Measurements from ENCODE around the gene MIB2. TPM values are rescaled to one million over a fixed set of nuclear protein-coding genes. Genes with fewer than 3 reads are reported as not detected.

Gene MIB2
- total RNA-seq, 1 donor from 2014 or later: 135 TPM

- no peak for DNase-seq (ENCODE audit: low spot score)
Observed at GRCh38 chr1:1598051-1598719, 17.1 kb upstream of the MIB2 start.

- no peak for DNase-seq (ENCODE audit: low spot score)
Observed at GRCh38 chr1:1598720-1599029, 16.6 kb upstream of the MIB2 start.

GRCh38 chr1:1599030-1599934 lies 16.0 kb upstream of the MIB2 start:
- DNase-seq (ENCODE audit: low spot score): no peak

DNA sequence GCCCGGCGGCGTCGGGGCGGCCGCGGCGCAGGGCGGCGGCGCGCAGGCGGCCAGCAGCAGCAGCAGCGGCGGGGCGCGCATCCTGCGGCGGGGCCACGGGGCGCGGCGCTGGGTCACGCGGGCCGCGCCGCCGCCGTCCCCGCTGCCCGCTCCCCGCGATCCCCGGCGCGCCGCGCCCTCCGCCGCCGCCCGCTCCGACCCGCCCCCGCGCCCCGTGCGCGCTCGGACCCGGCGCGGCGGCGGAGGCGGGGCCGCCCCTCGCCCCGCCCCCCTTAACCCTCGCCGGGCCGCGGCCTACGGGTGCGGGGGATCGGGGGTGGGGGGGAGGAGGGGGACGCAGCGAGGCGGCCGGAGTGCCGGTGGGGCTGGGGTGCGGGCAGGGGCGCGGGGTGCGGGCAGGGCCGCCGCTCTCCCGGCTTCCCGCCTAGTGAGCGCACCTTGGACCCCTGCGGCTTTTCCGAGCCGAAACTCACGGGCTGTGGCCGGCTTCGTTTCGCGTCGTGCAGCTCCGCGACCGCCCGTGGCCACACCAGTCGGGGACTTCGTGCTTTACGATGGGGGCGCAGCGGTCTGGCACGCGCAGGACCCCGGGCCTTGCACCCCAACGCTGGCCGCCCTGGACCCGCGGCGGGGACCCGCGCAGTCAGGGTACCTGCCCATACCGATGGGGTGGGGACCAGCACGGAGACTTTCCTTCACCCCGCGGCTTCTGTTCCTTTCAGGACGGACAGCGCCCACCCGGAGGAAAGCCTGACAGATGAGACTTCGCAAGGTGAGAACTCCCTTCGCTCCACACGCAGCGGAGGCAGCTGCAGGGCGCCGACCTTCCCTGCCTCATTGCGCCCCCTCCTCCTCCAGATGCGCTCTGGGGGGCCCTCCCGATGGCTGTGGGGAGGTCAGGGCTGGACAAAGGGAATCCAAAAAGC lies 15.1 kb upstream of the MIB2 start, which contains the start of gene FNDC10:
Gene FNDC10, minus strand, starts transcription at position 201 of the 926 bp plus-strand sequence. Its CDS starts 120 bp downstream, at position 81.
- DNase-seq (ENCODE audit: low spot score): no peak

DNA sequence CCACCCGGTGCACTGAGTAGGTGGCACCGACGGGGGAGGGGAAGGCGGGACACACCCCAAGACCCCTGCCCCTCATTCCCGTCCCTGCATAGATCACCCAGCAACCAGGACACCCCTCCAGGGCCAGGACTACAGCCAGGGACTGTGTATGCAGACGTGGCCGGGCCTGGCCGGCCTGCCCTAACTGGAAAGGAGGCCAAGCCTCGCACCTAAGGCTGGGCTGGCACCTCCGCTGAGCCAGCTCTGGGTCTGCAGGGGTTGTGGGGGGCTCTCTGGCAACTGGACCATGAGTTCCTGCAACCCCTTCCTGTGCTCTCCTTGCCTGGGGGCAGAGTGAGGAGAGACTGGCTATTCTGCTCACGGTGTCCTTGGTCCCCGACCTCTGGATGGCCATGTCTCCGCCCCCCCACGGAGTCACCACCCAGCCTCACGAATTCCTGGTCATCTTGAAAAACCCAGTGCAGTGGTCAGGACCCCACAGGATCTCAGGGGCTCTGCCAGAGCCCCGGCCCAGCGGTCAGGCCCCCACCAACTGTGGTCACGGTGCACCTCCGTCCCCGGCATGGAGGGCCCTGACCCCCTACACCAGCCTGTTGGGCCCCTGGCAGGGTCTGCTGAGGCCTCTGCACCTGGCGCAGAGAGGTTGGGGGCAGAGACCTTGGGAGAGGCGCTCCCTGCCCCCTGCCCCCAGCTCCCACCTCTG lies 14.3 kb upstream of the MIB2 start:
- DNase-seq (ENCODE audit: low spot score): no peak

- no peak for DNase-seq (ENCODE audit: low spot score)
Observed at GRCh38 chr1:1601564-1602303, 13.6 kb upstream of the MIB2 start.

- no peak for DNase-seq (ENCODE audit: low spot score)
Observed at GRCh38 chr1:1602304-1602967, 12.9 kb upstream of the MIB2 start.

DNA sequence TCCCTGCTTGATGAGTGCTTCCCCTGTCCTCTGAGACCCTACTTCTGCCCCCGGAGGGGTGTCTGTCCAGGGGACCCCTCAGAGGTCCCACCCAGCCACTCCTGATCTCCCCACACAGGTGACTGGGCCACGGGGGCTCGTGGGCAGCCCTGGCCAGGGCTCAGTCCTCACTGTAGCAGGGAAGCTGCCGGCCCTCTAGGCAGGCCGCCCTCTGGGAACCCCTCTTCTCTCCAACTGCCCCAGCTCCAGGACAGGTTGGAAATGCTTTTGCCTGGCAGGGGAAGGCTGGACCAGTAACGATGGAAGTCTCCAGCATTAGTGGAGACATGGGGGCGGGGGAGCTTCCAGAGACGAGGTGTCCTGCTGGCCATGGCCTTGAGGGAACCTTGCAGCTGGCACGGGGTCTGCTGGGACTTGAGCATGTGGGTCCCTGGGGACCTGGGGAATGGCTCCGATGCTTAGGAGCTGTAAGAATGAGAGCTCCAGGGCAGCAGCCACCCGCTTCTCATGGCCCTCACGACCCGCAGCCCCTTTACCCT lies 12.3 kb upstream of the MIB2 start:
- DNase-seq (ENCODE audit: low spot score): no peak

DNA sequence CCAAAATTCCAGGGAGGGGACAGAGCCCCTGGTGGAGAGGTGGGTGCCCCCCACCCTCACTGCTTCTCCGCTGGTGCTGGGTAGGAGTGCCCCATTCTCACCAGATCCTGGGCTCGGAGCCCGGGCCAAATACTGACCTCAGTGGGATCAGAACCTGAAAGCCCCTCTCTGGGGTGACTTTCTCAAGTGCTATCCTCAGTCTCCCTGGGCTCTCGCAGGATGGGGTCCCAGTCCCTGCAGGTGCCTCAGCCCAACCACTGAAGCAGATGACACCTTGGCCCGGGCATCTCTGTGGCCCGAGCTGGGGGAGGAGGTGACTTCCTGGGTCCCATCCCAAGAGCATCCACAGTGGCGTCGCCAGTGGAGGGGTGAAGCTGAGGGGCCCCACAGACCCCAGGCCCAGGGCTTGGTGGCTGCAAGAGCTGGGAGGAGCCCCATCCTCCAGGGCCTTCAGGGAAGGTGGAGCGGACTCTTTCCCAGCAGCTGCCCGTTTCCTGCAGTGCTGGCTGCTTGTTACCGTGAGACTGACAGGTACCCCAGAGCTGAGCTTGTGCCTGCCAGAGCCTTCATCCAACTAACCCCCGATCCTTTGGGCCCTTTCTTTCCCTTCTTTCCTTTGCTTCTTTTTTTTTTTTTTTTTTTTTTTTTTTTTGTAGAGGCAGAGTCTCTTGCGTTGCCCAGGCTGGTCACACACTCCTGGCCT lies 11.5 kb upstream of the MIB2 start:
- no peak for DNase-seq (ENCODE audit: low spot score)

GRCh38 chr1:1604374-1605033 lies 10.8 kb upstream of the MIB2 start:
- DNase-seq (ENCODE audit: low spot score): no peak

DNA sequence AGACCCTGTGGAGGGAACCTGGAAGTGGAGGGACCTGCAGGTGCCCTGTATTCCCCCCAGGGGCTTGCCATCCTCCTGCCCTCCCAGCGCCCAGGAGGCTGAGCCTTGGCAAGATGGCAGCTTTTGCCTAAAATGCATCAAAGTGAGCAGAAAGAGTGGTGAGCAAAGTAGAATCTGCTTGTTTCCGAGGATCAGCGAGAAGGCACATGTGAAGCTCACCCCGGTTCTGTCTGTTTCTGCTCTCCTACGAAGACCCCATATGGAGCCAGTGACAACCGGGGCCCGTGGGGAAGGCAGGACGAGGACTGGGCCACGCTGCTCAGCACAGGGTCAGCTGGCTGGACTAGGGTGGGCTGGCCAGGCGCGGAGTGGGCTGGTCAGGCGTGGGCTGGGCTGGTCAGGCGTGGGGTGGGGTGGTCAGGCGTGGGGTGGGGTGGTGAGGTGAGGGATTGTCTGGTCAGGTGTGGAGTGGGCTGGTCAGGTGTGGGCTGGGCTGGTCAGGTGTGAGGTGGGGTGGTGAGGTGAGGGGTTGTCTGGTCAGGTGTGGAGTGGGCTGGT lies 10.2 kb upstream of the MIB2 start:
- no peak for DNase-seq (ENCODE audit: low spot score)

DNA sequence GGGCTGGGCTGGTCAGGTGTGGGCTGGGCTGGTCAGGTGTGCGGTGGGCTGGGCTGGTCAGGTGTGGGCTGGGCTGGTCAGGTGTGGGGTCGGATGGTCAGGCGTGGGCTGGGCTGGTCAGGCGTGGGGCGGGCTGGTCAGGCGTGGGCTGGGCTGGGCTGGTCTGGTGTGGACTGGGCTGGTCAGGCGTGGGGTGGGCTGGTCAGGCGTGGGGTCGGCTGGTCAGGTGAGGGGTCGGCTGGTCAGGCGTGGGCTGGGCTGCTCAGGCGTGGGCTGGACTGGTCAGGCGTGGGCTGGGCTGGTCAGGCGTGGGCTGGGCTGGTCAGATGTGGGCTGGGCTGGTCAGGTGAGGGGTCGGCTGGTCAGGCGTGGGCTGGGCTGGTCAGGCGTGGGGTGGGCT lies 9.6 kb upstream of the MIB2 start:
- DNase-seq (ENCODE audit: low spot score): no peak

DNA sequence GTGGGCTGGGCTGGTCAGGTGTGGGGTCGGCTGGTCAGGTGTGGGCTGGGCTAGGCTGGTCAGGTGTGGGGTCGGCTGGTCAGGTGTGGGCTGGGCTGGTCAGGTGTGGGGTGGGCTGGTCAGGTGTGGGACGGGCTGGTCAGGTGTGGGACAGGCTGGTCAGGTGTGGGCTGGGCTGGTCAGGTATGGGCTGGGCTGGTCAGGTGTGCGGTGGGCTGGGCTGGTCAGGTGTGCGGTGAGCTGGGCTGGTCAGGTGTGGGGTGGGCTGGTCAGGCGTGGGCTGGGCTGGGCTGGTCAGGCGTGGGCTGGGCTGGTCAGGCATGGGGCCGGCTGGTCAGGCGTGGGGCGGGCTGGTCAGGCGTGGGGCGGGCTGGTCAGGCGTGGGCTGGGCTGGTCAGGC lies 9.1 kb upstream of the MIB2 start:
- DNase-seq (ENCODE audit: low spot score): no peak

DNA sequence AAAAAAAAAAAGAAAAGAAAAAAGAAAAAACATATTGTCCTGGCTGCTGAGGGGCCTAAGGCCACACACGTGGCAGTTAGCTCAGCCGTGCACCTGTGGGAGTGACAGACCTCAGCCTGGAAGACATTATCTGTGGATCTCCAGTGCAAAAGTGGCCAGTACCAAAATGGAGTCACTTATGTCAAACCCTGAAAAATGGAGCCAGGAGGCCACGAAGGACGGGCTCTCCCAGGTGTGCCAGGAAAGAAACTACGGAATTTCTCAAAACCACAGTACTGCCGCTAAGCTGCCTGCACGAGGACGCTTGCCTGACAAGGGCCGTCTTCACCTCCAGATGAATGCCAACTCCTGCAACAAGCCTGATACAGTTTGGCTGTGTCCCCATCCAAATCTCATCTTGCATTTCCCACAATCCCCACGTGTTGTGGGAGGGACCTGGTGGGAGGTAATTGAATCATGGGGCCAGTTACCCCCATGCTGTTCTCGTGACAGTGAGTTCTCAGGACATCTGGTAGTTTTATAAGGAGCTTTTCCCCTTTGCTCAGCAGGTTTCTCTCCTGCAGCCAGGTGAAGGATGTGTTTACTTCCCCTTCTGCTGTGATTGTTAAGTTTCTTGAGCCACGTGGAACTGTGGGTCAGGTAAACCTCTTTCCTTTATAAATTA lies 5.3 kb upstream of the MIB2 start:
- no peak for DNase-seq (ENCODE audit: low spot score)

DNA sequence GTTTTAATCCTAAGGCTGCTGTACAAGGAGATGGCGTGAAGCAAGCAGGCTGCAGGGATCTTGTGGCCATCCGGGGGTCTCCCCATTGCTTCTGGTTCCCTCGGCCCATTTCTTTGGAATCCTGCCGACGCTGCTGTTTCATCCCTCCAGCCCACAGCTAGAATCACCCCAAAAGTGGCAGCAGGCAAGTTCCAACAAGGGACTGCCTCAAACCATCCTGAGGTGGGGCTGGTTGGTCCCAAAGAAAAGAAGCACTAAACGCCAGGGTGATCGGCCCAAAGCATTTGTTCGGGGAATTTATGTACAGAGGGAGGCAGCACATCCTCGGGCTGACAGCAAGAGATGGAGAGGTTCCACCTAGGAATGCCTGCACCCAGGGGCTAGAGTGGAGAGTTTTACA lies 4.5 kb upstream of the MIB2 start:
- no peak for DNase-seq (ENCODE audit: low spot score)

DNA sequence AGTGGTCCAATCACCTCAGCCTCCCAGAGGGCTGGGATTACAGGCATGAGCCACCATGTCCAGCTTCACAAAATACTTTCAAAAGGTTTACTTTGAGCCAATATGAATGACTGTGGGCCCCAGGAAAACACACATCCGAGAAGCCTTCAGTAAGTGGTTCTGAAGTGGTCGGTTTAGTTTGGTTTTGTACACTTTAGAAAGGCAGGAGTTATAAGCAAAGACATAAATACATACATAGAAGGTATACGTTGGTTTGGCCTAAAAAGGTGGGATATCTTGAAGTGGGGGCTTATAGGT lies 3.2 kb upstream of the MIB2 start:
- DNase-seq (ENCODE audit: low spot score): no peak

- DNase-seq (ENCODE audit: low spot score): no peak
Observed at GRCh38 chr1:1613509-1614082, 1.7 kb upstream of the MIB2 start.
